Measurements from ENCODE around the gene RAPGEF5.

Gene RAPGEF5

GRCh38 chr7:22301790-22302189, 55.2 kb downstream of the RAPGEF5 start:
- DNase-seq: no peak

GRCh38 chr7:22300839-22301238, 56.1 kb downstream of the RAPGEF5 start:
- DNase-seq: no peak

- no peak for DNase-seq
Observed at GRCh38 chr7:22296916-22297315, 60.0 kb downstream of the RAPGEF5 start.

- DNase-seq: no peak
Observed at GRCh38 chr7:22296265-22296566, 60.7 kb downstream of the RAPGEF5 start.

GRCh38 chr7:22295402-22296264, 61.3 kb downstream of the RAPGEF5 start:
- DNase-seq: no peak

- DNase-seq: no peak
Observed at GRCh38 chr7:22292531-22292930, 64.4 kb downstream of the RAPGEF5 start.

GRCh38 chr7:22291977-22292376, 65.0 kb downstream of the RAPGEF5 start:
- DNase-seq: no peak

GRCh38 chr7:22288202-22288601, 68.8 kb downstream of the RAPGEF5 start:
- DNase-seq: no peak

GRCh38 chr7:22287412-22287811, 69.5 kb downstream of the RAPGEF5 start:
- no peak for DNase-seq

GRCh38 chr7:22286436-22286835, 70.5 kb downstream of the RAPGEF5 start:
- no peak for DNase-seq

- no peak for DNase-seq
Observed at GRCh38 chr7:22281481-22281880, 75.5 kb downstream of the RAPGEF5 start.

- DNase-seq: no peak
Observed at GRCh38 chr7:22280031-22280430, 76.9 kb downstream of the RAPGEF5 start.

GRCh38 chr7:22278660-22279059, 78.3 kb downstream of the RAPGEF5 start:
- DNase-seq: no peak

- DNase-seq: no peak
Observed at GRCh38 chr7:22277375-22277774, 79.6 kb downstream of the RAPGEF5 start.

GRCh38 chr7:22275661-22276060, 81.3 kb downstream of the RAPGEF5 start:
- DNase-seq: peak; percentile 33

GRCh38 chr7:22271311-22271710, 85.6 kb downstream of the RAPGEF5 start:
- DNase-seq: no peak

GRCh38 chr7:22270371-22270770, 86.6 kb downstream of the RAPGEF5 start:
- DNase-seq: no peak

- no peak for DNase-seq
Observed at GRCh38 chr7:22269963-22270362, 87.0 kb downstream of the RAPGEF5 start.

GRCh38 chr7:22268884-22269421, 88.0 kb downstream of the RAPGEF5 start:
- no peak for DNase-seq

GRCh38 chr7:22267930-22268615, 88.9 kb downstream of the RAPGEF5 start:
- no peak for DNase-seq

- DNase-seq: no peak
Observed at GRCh38 chr7:22262538-22262937, 94.4 kb downstream of the RAPGEF5 start.

- no peak for DNase-seq
Observed at GRCh38 chr7:22256541-22257096, 100.3 kb downstream of the RAPGEF5 start.

- DNase-seq: peak; percentile 46
Observed at GRCh38 chr7:22255834-22256233, 101.1 kb downstream of the RAPGEF5 start.

GRCh38 chr7:22255342-22255741, 101.6 kb downstream of the RAPGEF5 start:
- DNase-seq: no peak

Data from NCI-H2171 (cell line).